ENCODE results near the gene FBXO41.

The FBXO41 gene

DNA sequence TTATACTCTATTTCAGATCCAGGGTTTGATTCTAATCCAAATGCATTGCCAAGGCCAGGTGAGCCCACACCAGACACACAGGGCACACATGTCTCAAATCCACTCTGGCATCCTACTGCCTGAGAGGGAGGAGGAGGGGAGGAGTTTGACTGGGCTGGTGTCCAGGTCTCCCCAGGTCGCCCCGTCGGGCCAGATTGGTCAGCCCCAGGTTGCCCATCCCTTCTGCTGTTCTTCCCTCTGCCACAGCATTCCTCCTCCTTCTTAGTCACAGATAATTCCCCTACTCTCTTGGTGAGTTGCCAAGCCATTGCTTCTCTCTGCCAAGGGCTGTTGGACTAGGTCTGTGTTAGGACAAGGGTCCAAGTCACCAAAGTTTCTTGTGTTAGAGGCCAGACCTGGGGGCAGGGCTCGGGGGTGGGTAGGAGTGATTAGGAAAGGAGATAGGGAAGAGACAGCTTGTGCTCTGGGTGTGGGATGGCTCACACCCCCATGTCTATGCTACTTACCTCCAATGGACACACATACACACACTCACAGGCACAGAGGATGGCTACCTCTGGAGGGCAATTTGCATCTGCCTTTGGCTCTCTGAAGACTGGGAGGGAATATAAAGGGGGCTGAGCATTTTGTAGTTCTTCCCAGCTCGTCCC is 11.6 kb upstream of the FBXO41 start:
- H3K4me1 ChIP-seq (ENCODE audit: control insufficient read depth, insufficient read depth, low read length, poor library complexity, severe bottlenecking), result peaks cover 5% of the 10 kb centered on the region
- no peaks in the 10 kb centered on the region for H3K9me3 ChIP-seq (ENCODE audit: control insufficient read depth, low read length)
- 42 to 100% methylated on average over 1 to 2 of the region's 5 CpGs for WGBS, 2 experiments (ENCODE audit: insufficient coverage in 2 of 2)
- H3K4me3 ChIP-seq (ENCODE audit: extremely low read depth, insufficient read depth, low read length, poor library complexity, severe bottlenecking), result no peak overlapping the region
- H3K36me3 ChIP-seq (ENCODE audit: control insufficient read depth, insufficient read depth, low read length), result no peaks in the 10 kb centered on the region
- no peak overlapping the region for H3K27ac ChIP-seq (ENCODE audit: low read depth, low read length, severe bottlenecking)

DNA sequence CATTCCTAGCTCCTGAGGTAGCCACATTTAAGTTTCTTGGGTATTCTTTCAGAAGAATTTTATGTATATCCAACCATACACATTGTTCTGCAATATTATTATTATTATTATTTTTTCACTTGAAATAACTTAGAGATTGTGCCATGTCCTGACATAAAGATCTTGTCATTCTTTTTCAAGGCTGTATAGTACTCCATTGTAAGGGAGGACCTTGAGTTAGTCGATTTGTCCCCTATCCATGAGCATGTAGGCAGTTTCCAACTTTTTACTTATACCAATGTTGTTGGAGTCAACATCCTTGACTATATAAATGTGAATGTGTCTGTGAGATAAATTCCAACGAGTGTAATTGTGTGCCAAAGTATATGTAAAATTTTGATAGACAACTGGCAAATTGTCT is 10.0 kb upstream of the FBXO41 start:
- peaks cover 5% of the 10 kb centered on the region for H3K4me1 ChIP-seq (ENCODE audit: control insufficient read depth, insufficient read depth, low read length, poor library complexity, severe bottlenecking)
- no peaks in the 10 kb centered on the region for H3K36me3 ChIP-seq (ENCODE audit: control insufficient read depth, insufficient read depth, low read length)
- no peak overlapping the region for H3K4me3 ChIP-seq (ENCODE audit: extremely low read depth, insufficient read depth, low read length, poor library complexity, severe bottlenecking)
- no CpG with 5 or more reads among the region's 2 CpGs for WGBS, 2 experiments (ENCODE audit: insufficient coverage in 2 of 2)
- H3K27ac ChIP-seq (ENCODE audit: low read depth, low read length, severe bottlenecking), result no peak overlapping the region
- no peaks in the 10 kb centered on the region for H3K9me3 ChIP-seq (ENCODE audit: control insufficient read depth, low read length)

DNA sequence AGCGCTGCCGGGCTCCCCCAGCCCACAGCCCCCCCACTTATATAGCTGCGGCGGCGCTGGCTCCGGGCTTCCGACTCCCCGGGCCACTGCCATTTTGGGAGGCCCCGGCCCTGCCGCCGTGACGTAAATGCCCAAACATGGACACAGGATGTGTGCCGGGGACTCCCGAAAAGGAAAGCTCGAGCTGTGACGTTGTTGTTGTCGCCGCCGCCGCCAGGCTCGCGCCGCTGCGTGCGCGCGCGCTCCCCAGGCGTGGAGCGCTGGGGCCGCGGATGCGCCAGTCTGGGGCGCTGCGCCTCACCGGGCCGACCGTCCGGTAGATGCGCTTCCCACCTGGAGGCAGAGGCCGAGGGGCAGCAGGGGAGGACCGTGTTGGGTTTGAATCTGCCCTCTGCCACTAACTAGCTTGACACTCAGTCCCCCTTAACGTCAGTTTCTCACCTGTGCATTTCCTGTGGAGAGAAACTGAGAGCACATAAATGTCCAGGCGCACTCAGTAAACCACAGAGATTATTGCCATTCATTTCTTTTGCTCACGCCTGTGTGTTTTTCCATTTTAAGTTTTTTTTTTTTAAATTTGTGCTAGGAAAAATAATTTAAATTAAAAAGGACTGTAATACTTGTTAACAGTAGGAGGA is 9.4 kb upstream of the FBXO41 start, which contains the start of gene EGR4:
Gene EGR4 (minus strand): TSS at position 15 of the 638 bp plus-strand sequence. CDS start 231 bp downstream, outside the sequence.
- no peaks in the 10 kb centered on the region for H3K9me3 ChIP-seq (ENCODE audit: control insufficient read depth, low read length)
- 1 to 5% methylated on average over 17 to 38 of the region's 45 CpGs for WGBS, 2 experiments (ENCODE audit: insufficient coverage in 2 of 2)
- H3K27ac ChIP-seq (ENCODE audit: low read depth, low read length, severe bottlenecking), result no peak within 1 kb of the TSS
- H3K4me1 ChIP-seq (ENCODE audit: control insufficient read depth, insufficient read depth, low read length, poor library complexity, severe bottlenecking), result peaks cover 5% of the 10 kb centered on the region
- H3K36me3 ChIP-seq (ENCODE audit: control insufficient read depth, insufficient read depth, low read length), result no peaks in the 10 kb centered on the region
- peak within 1 kb of the TSS; percentile 40 for H3K4me3 ChIP-seq (ENCODE audit: extremely low read depth, insufficient read depth, low read length, poor library complexity, severe bottlenecking)

DNA sequence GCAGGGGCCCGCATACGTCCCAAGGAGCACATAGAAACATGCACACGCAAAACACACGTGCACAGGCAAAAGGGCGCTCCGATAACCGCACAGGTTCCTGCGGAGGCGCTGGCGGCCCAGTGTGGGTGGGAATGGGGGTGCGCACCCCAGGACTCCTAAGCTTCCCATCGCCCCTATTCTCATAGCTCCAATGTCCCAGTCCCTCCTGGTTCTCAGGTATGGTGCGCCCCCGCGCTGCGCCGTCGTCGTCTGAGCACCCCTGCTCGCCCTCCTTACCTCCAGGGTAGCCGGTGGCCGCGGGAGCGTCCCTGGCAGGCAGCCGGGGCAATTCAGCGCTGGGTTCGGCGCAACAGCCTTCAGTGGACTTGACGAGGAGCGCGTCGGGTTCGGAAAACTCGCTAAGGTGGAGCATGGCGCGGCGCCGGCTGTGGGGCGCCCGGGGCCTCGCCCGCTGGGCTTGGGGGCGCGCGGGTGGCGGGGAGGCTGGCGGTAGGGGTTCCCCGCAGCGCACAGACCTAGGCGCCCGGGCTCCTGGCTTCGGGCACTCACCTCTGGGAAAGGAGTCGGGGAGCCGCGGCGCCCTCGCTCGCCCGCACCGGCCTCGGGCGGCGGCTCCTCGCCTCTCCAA is 8.7 kb upstream of the FBXO41 start:
- Histone ChIP-seq H3K4me1 (ENCODE audit: control insufficient read depth, insufficient read depth, low read length, poor library complexity, severe bottlenecking) (peaks cover 5% of the 10 kb centered on the region), H3K36me3 (ENCODE audit: control insufficient read depth, insufficient read depth, low read length) (no peaks in the 10 kb centered on the region), H3K9me3 (ENCODE audit: control insufficient read depth, low read length) (no peaks in the 10 kb centered on the region), H3K4me3 (ENCODE audit: extremely low read depth, insufficient read depth, low read length, poor library complexity, severe bottlenecking) (peak overlapping the region; percentile 40), H3K27ac (ENCODE audit: low read depth, low read length, severe bottlenecking) (no peak overlapping the region)
- 3% methylated on average over 52 to 64 of the region's 64 CpGs for WGBS, 2 experiments (ENCODE audit: insufficient coverage in 2 of 2)

- Histone ChIP-seq H3K36me3 (ENCODE audit: control insufficient read depth, insufficient read depth, low read length) (no peaks in the 10 kb centered on the region), H3K9me3 (ENCODE audit: control insufficient read depth, low read length) (no peaks in the 10 kb centered on the region), H3K4me3 (ENCODE audit: extremely low read depth, insufficient read depth, low read length, poor library complexity, severe bottlenecking) (no peak overlapping the region), H3K27ac (ENCODE audit: low read depth, low read length, severe bottlenecking) (no peak overlapping the region), H3K4me1 (ENCODE audit: control insufficient read depth, insufficient read depth, low read length, poor library complexity, severe bottlenecking) (peaks cover 5% of the 10 kb centered on the region)
- 5% methylated on average over 33 to 37 of the region's 38 CpGs for WGBS, 2 experiments (ENCODE audit: insufficient coverage in 2 of 2)
Measured at GRCh38 chr2:73292316-73292905, 8.1 kb upstream of the FBXO41 start.

DNA sequence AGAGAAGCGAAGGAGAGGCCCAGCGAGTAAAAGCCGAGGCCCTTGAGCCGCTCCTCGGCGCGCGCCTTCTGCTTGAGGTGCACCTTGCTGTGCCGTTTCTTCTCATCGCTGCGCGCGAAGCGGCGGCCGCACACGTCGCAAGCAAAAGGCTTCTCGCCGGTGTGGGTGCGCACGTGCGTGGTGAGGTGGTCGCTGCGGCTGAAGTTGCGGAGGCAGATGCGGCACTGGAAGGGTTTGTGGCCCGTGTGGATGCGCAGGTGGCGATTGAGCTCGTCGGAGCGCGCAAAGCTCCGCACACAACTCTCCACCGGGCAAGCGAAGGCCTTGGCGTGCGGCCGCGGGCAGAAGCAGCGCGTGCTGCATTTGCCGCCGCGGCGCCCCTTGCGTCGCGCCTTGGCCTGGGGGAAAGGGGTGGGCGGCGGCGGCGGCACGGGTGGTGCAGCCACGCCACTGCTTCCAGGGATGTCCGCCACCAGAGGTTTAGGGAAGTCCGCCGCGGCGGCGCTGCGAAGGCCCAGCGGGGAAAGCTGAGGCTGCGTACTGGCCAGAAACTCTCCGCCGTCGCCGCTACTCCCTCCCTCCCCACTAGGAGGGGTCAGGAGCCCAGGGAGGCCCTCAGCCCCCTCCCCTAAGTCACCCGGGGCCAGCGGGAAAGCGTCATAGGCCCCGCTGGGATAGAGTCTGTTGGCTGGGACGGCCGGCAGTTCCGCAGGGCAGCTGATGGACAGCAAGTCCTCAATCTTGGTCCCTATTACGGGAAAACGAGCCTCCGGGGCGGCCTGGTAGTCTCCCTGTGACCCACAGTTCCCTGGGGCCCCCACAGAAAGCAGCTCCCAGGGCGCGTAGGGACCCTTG is 7.4 kb upstream of the FBXO41 start:
- Histone ChIP-seq H3K9me3 (ENCODE audit: control insufficient read depth, low read length) (no peaks in the 10 kb centered on the region), H3K4me3 (ENCODE audit: extremely low read depth, insufficient read depth, low read length, poor library complexity, severe bottlenecking) (peak overlapping the region; percentile 1), H3K4me1 (ENCODE audit: control insufficient read depth, insufficient read depth, low read length, poor library complexity, severe bottlenecking) (peaks cover 5% of the 10 kb centered on the region), H3K27ac (ENCODE audit: low read depth, low read length, severe bottlenecking) (no peak overlapping the region), H3K36me3 (ENCODE audit: control insufficient read depth, insufficient read depth, low read length) (no peaks in the 10 kb centered on the region)
- WGBS, 2 experiments (ENCODE audit: insufficient coverage in 2 of 2), result 2 to 3% methylated on average over 39 to 57 of the region's 82 CpGs

GRCh38 chr2:73291093-73291460 is 6.8 kb upstream of the FBXO41 start:
- H3K27ac ChIP-seq (ENCODE audit: low read depth, low read length, severe bottlenecking), result no peak overlapping the region
- WGBS, 2 experiments (ENCODE audit: insufficient coverage in 2 of 2), result 10 to 13% methylated on average over 20 to 32 of the region's 34 CpGs
- H3K4me1 ChIP-seq (ENCODE audit: control insufficient read depth, insufficient read depth, low read length, poor library complexity, severe bottlenecking), result peaks cover 5% of the 10 kb centered on the region
- H3K9me3 ChIP-seq (ENCODE audit: control insufficient read depth, low read length), result no peaks in the 10 kb centered on the region
- no peak overlapping the region for H3K4me3 ChIP-seq (ENCODE audit: extremely low read depth, insufficient read depth, low read length, poor library complexity, severe bottlenecking)
- no peaks in the 10 kb centered on the region for H3K36me3 ChIP-seq (ENCODE audit: control insufficient read depth, insufficient read depth, low read length)

DNA sequence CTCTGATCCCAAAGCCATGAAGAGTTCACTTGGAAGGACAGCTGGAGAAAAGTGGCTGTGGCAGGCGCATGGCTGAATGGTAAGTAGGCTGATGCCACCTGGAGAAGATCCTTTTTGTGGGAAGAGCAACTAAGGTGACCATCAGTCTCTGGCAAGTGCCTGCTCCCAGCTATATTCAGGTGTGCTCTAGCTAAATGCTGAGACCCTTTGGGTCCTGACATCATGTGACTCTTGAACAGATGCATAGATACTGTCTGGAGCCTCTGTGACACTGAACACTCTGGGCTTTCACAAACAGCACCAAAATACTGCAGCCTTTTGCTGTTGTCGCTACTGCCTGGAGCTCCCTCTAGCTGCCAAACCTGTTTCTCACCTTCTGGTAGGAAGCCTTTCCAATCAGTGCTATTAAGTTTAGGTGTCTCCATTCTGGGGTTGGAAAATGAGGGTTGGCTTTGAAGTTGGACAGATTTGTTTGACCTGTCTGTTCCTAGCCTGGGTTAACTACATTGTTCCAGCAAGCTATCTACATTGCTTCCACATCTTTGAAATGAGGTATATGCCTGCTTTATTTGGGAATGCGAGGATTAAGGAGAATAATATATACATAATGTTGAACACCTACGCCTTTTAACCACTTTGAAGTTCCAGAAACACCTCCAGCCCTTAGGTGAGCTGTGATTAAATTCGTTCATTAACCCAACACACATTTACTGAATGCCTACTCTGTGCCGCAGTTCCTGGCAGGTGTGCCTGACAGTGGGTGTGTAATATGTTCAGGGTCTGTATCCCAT is 6.0 kb upstream of the FBXO41 start:
- H3K4me3 ChIP-seq (ENCODE audit: extremely low read depth, insufficient read depth, low read length, poor library complexity, severe bottlenecking), result no peak overlapping the region
- no peaks in the 10 kb centered on the region for H3K36me3 ChIP-seq (ENCODE audit: control insufficient read depth, insufficient read depth, low read length)
- no peak overlapping the region for H3K27ac ChIP-seq (ENCODE audit: low read depth, low read length, severe bottlenecking)
- H3K4me1 ChIP-seq (ENCODE audit: control insufficient read depth, insufficient read depth, low read length, poor library complexity, severe bottlenecking), result peaks cover 5% of the 10 kb centered on the region
- 50 to 88% methylated on average over 1 to 2 of the region's 6 CpGs for WGBS, 2 experiments (ENCODE audit: insufficient coverage in 2 of 2)
- no peaks in the 10 kb centered on the region for H3K9me3 ChIP-seq (ENCODE audit: control insufficient read depth, low read length)

GRCh38 chr2:73289304-73289703 is 5.0 kb upstream of the FBXO41 start:
- Histone ChIP-seq H3K36me3 (ENCODE audit: control insufficient read depth, insufficient read depth, low read length) (no peaks in the 10 kb centered on the region), H3K9me3 (ENCODE audit: control insufficient read depth, low read length) (no peaks in the 10 kb centered on the region), H3K4me3 (ENCODE audit: extremely low read depth, insufficient read depth, low read length, poor library complexity, severe bottlenecking) (no peak overlapping the region), H3K4me1 (ENCODE audit: control insufficient read depth, insufficient read depth, low read length, poor library complexity, severe bottlenecking) (peaks cover 5% of the 10 kb centered on the region), H3K27ac (ENCODE audit: low read depth, low read length, severe bottlenecking) (no peak overlapping the region)

Data from mesodermal cell (in vitro differentiated cells).